EH (cell line): ENCODE measurements around the gene SPTSSA.
"Not testable (repeated sequence)": the region's sequence is repeated elsewhere in the genome, so short reads cannot be mapped to it uniquely, and the experiment has no call there.

ENCODE experiments used
- DNase-seq: peaks from one replicate; pipeline ENCODE4 v3.0.0-alpha.2; 2015; ENCODE audit warnings: low read depth

The SPTSSA gene

GRCh38 chr14:34462132-34462893, at the start of gene SPTSSA:
Gene SPTSSA, minus strand, starts transcription at chr14:34462240. Its CDS starts 33 bp downstream, at chr14:34462207.
- peak; percentile 92 for DNase-seq

GRCh38 chr14:34507884-34508283, 45.8 kb upstream of the SPTSSA start:
- no peak for DNase-seq

GRCh38 chr14:34507459-34507858, 45.4 kb upstream of the SPTSSA start:
- no peak for DNase-seq

GRCh38 chr14:34505124-34505491, 43.1 kb upstream of the SPTSSA start:
- DNase-seq: not testable (repeated sequence)

GRCh38 chr14:34504027-34504426, 42.0 kb upstream of the SPTSSA start:
- not testable (repeated sequence) for DNase-seq

GRCh38 chr14:34502545-34503225, 40.6 kb upstream of the SPTSSA start:
- DNase-seq: peak; percentile 68

- DNase-seq: peak; percentile 32
Measured at GRCh38 chr14:34502001-34502400, 40.0 kb upstream of the SPTSSA start.

GRCh38 chr14:34501004-34501580, 39.1 kb upstream of the SPTSSA start:
- DNase-seq: peak; percentile 11

- DNase-seq: peak; percentile 31
Measured at GRCh38 chr14:34498684-34499412, 36.8 kb upstream of the SPTSSA start.

- peak; percentile 99 for DNase-seq
Measured at GRCh38 chr14:34496679-34497513, 34.9 kb upstream of the SPTSSA start.

GRCh38 chr14:34496007-34496678, 34.1 kb upstream of the SPTSSA start:
- no peak for DNase-seq

GRCh38 chr14:34489324-34489723, 27.3 kb upstream of the SPTSSA start:
- DNase-seq: no peak

- DNase-seq: no peak
Measured at GRCh38 chr14:34488528-34488927, 26.5 kb upstream of the SPTSSA start.

- DNase-seq: no peak
Measured at GRCh38 chr14:34484726-34485125, 22.7 kb upstream of the SPTSSA start.

- DNase-seq: no peak
Measured at GRCh38 chr14:34482463-34482862, 20.4 kb upstream of the SPTSSA start.

- no peak for DNase-seq
Measured at GRCh38 chr14:34479694-34480093, 17.7 kb upstream of the SPTSSA start.

GRCh38 chr14:34478261-34478660, 16.2 kb upstream of the SPTSSA start:
- DNase-seq: no peak

- not testable (repeated sequence) for DNase-seq
Measured at GRCh38 chr14:34476036-34476435, 14.0 kb upstream of the SPTSSA start.

- DNase-seq: no peak
Measured at GRCh38 chr14:34475163-34475562, 13.1 kb upstream of the SPTSSA start.

- DNase-seq: no peak
Measured at GRCh38 chr14:34474187-34474679, 12.2 kb upstream of the SPTSSA start.
